Keratinocyte (primary cell): Measurements from ENCODE around the gene SLC17A3. TPM values are rescaled to one million over a fixed set of nuclear protein-coding genes. Genes with fewer than 3 reads are reported as not detected.

Source experiments
- DNase-seq: peaks from one replicate; pipeline ENCODE4 v3.0.0-alpha.2; 2011; ENCODE audit warnings: low read depth, missing footprints, low spot score
- FAIRE-seq: peaks from 2 replicates; lab custom pipeline; 2011; peaks lifted over from hg19 to GRCh38; lab: Jason Lieb, UNC
- H2AFZ ChIP-seq: 2 replicates; pipeline ENCODE4 v1.6.0; 2012; ENCODE audit warnings: low read length, control low read depth, inconsistent platforms; ENCODE audit not compliant: control insufficient read depth
- H3K27ac ChIP-seq: 2 replicates; pipeline ENCODE4 v1.5.1; 2011; ENCODE audit warnings: low read length; ENCODE audit not compliant: control insufficient read depth, insufficient read depth
- H3K27me3 ChIP-seq: 3 replicates; pipeline ENCODE4 v1.6.0; 2011; ENCODE audit warnings: low read length; ENCODE audit not compliant: control insufficient read depth, insufficient read depth; ENCODE audit errors: extremely low read depth
- H3K36me3 ChIP-seq, 2 experiments: 2 replicates in 1 of 2; 3 replicates in 1 of 2; pipeline ENCODE4 v1.5.1; 2011; ENCODE audit warnings: low read length in 2 of 2, mild to moderate bottlenecking in 1 of 2; ENCODE audit not compliant: control insufficient read depth in 2 of 2, insufficient read depth in 2 of 2; ENCODE audit errors: extremely low read depth in 1 of 2
- H3K4me1 ChIP-seq: 3 replicates; pipeline ENCODE4 v1.5.1; 2011; ENCODE audit warnings: low read length; ENCODE audit not compliant: control insufficient read depth, insufficient read depth; ENCODE audit errors: extremely low read depth
- H3K4me2 ChIP-seq: 3 replicates; pipeline ENCODE4 v1.6.0; 2011; ENCODE audit warnings: low read depth, low read length; ENCODE audit not compliant: control insufficient read depth, insufficient read depth; ENCODE audit errors: extremely low read depth
- H3K4me3 ChIP-seq, 3 experiments: fragments of 200-600 bp in 1 of 3; sonication (generic) in 1 of 3; 2 replicates in 2 of 3; 3 replicates in 1 of 3; pipeline ENCODE4 v1.5.1; 2011 to 2016; ENCODE audit warnings: low read length in 3 of 3, mild to moderate bottlenecking in 3 of 3, control low read depth in 2 of 3, inconsistent platforms in 1 of 3, low read depth in 1 of 3, mixed read lengths in 1 of 3, mixed run types in 1 of 3, moderate library complexity in 1 of 3; ENCODE audit not compliant: control insufficient read depth in 2 of 3, insufficient read depth in 2 of 3; ENCODE audit errors: extremely low read depth in 1 of 3
- H3K79me2 ChIP-seq: 2 replicates; pipeline ENCODE4 v1.6.0; 2012; ENCODE audit warnings: low read length; ENCODE audit not compliant: control insufficient read depth, insufficient read depth
- H3K9ac ChIP-seq: 3 replicates; pipeline ENCODE4 v1.6.0; 2011; ENCODE audit warnings: low read length; ENCODE audit not compliant: control insufficient read depth, insufficient read depth; ENCODE audit errors: extremely low read depth
- H3K9me1 ChIP-seq: 3 replicates; pipeline ENCODE4 v1.6.0; 2011; ENCODE audit warnings: low read length; ENCODE audit not compliant: control insufficient read depth, insufficient read depth; ENCODE audit errors: extremely low read depth
- H3K9me3 ChIP-seq: 2 replicates; pipeline ENCODE4 v1.5.1; 2012; ENCODE audit warnings: low read depth, low read length; ENCODE audit not compliant: control insufficient read depth
- H4K20me1 ChIP-seq: 3 replicates; pipeline ENCODE4 v1.6.0; 2011; ENCODE audit warnings: low read length; ENCODE audit not compliant: control insufficient read depth, insufficient read depth; ENCODE audit errors: extremely low read depth
- CTCF ChIP-seq, 3 experiments: IDR thresholded peaks in 1 of 3; conservative IDR thresholded peaks in 1 of 3; optimal IDR thresholded peaks in 1 of 3; 2 replicates in 2 of 3; 3 replicates in 1 of 3; pipeline versions ENCODE3 to v1.5.1; 2011; ENCODE audit warnings: low read length in 3 of 3, mild to moderate bottlenecking in 3 of 3, moderate library complexity in 2 of 3, control low read depth in 1 of 3, inconsistent platforms in 1 of 3; ENCODE audit not compliant: insufficient read depth in 2 of 3; ENCODE audit errors: extremely low read depth in 1 of 3
- EZH2 ChIP-seq: IDR thresholded peaks from one replicate; pipeline ENCODE4 v1.6.1; 2012; ENCODE audit warnings: inconsistent platforms, mild to moderate bottlenecking, low read length, moderate library complexity
- dilution Hi-C: fragments of 300-500 bp; cut with MboI; formaldehyde crosslinking; loops from one replicate; pipeline ENCODE4 v1.7.0; 2020; ENCODE audit warnings: low sequenced_read_pairs; ENCODE audit not compliant: extremely low pct_ligation_motif_present
- polyA plus RNA-seq, 5 experiments: library from polyadenylated mRNA; depleted of rRNA in 3 of 5; stranded (reverse) in 3 of 5; stranded (forward) in 1 of 5; unstranded in 1 of 5; fragments of >200 nt; gene quantifications; 1 replicate in 1 of 5; 2 replicates in 3 of 5; 3 replicates in 1 of 5; pipeline versions ENCODE4 v1.2.1 to v1.2.3, GENCODE V29; 2011 to 2012; ENCODE audit warnings: missing spikeins in 2 of 5, low read depth in 1 of 5, low replicate concordance in 1 of 5

The SLC17A3 gene
- polyA plus RNA-seq, 1 donor (not counting 4 experiments of a cell fraction or from before 2014, with no cell fraction given) = not detected

- no peak for DNase-seq
- no peak overlapping the region for H3K4me3 ChIP-seq
- no peaks in the 10 kb centered on the region for H3K9me3 ChIP-seq
- H3K4me1 ChIP-seq = no peaks in the 10 kb centered on the region
- no peak overlapping the region for H3K9ac ChIP-seq
- H2AFZ ChIP-seq = no peak overlapping the region
- no peaks in the 10 kb centered on the region for H3K79me2 ChIP-seq
- H3K9me1 ChIP-seq = no peaks in the 10 kb centered on the region
- dilution Hi-C loops = no loop called here
- no peak overlapping the region for H3K4me2 ChIP-seq
- no peak overlapping the region for H3K27ac ChIP-seq
- no peaks in the 10 kb centered on the region for H3K36me3 ChIP-seq
- TF ChIP-seq CTCF (optimal IDR thresholded peaks at IDR 0.05 in 1 of 3, IDR thresholded peaks at IDR 0.05 in 1 of 3, conservative IDR thresholded peaks at IDR 0.05 in 1 of 3; ENCODE audit: extremely low read depth in 1 of 3, insufficient read depth in 2 of 3, low read length in 3 of 3) (no peak), EZH2 (no peak)
- no peaks in the 10 kb centered on the region for H3K27me3 ChIP-seq
- FAIRE-seq = no peak
- no peaks in the 10 kb centered on the region for H4K20me1 ChIP-seq
Measured at GRCh38 chr6:25916330-25916729, 42.3 kb upstream of the SLC17A3 start.

- no peak overlapping the region for H3K27ac ChIP-seq
- no peaks in the 10 kb centered on the region for H3K27me3 ChIP-seq
- dilution Hi-C loops = no loop called here
- H3K79me2 ChIP-seq = no peaks in the 10 kb centered on the region
- no peaks in the 10 kb centered on the region for H4K20me1 ChIP-seq
- no peak for FAIRE-seq
- no peaks in the 10 kb centered on the region for H3K36me3 ChIP-seq
- no peaks in the 10 kb centered on the region for H3K4me1 ChIP-seq
- no peaks in the 10 kb centered on the region for H3K9me1 ChIP-seq
- H3K4me3 ChIP-seq = no peak overlapping the region
- TF ChIP-seq EZH2 (no peak), CTCF (optimal IDR thresholded peaks at IDR 0.05 in 1 of 3, IDR thresholded peaks at IDR 0.05 in 1 of 3, conservative IDR thresholded peaks at IDR 0.05 in 1 of 3; ENCODE audit: extremely low read depth in 1 of 3, insufficient read depth in 2 of 3, low read length in 3 of 3) (no peak)
- H2AFZ ChIP-seq = no peak overlapping the region
- no peak overlapping the region for H3K4me2 ChIP-seq
- no peaks in the 10 kb centered on the region for H3K9me3 ChIP-seq
- H3K9ac ChIP-seq = no peak overlapping the region
- no peak for DNase-seq
Measured at GRCh38 chr6:25913741-25914140, 39.7 kb upstream of the SLC17A3 start.
